B cell (primary cell): ENCODE results near the gene LHFPL6. TPM values are rescaled to one million over a fixed set of nuclear protein-coding genes. Genes with fewer than 3 reads are reported as not detected.

Source experiments
- ATAC-seq: fragments of 200-7000 bp; cut with Tn5 transposase; one replicate; pipeline ENCODE4 v1.10.0; 2021; ENCODE audit warnings: low read depth, mild to moderate bottlenecking, moderate number of reproducible peaks, moderate library complexity
- CTCF ChIA-PET: fragments of 350-600 bp; sonication (Branson Sonifier 250); formaldehyde crosslinking; loops from one replicate; lab custom pipeline; 2021; ENCODE audit warnings: antibody characterized with exemption, inconsistent platforms; lab: Charles Lee
- POLR2A ChIA-PET: fragments of 350-600 bp; sonication (Branson Sonifier 250); formaldehyde crosslinking; loops from one replicate; lab custom pipeline; 2021; ENCODE audit warnings: antibody characterized with exemption; lab: Charles Lee
- DNase-seq: peaks from one replicate; pipeline ENCODE4 v3.0.0; 2013
- H2AFZ ChIP-seq: 2 replicates; pipeline ENCODE4 v1.6.1; 2012; ENCODE audit warnings: mild to moderate bottlenecking, low read depth, low read length; ENCODE audit not compliant: insufficient read depth, poor library complexity, severe bottlenecking
- H3K27ac ChIP-seq, 2 donors: 1 replicate in 1 of 2; 2 replicates in 1 of 2; pipeline ENCODE4 v1.5.1; 2012 to 2013; ENCODE audit warnings: low read length in 2 of 2, mild to moderate bottlenecking in 2 of 2, moderate library complexity in 1 of 2
- H3K27me3 ChIP-seq, 4 experiments: fragments of 200-600 bp in 1 of 4; sonication (generic) in 1 of 4; replicated peaks in 1 of 4; 1 replicate in 2 of 4; 2 replicates in 2 of 4; pipeline versions ENCODE4 v1.6.1 to v1.7.0; 2013 to 2016; ENCODE audit warnings: low read length in 3 of 4, mild to moderate bottlenecking in 2 of 4, mixed read lengths in 1 of 4, moderate library complexity in 1 of 4; ENCODE audit not compliant: insufficient read depth in 4 of 4, control insufficient read depth in 3 of 4; ENCODE audit errors: control extremely low read depth in 1 of 4
- H3K36me3 ChIP-seq, 2 experiments: replicated peaks in 1 of 2; 1 replicate in 1 of 2; 2 replicates in 1 of 2; pipeline versions ENCODE4 v1.6.1 to v1.7.1; 2013; ENCODE audit warnings: low read length in 1 of 2; ENCODE audit not compliant: insufficient read depth in 2 of 2, control insufficient read depth in 1 of 2; ENCODE audit errors: control extremely low read depth in 1 of 2, extremely low read depth in 1 of 2
- H3K4me1 ChIP-seq, 2 donors: fragments of 200-600 bp in 1 of 2; sonication (generic) in 1 of 2; 1 replicate in 1 of 2; 2 replicates in 1 of 2; pipeline versions ENCODE4 v1.5.1 to v1.6.1; 2013 to 2017; ENCODE audit warnings: low read length in 2 of 2; ENCODE audit not compliant: control insufficient read depth in 2 of 2, insufficient read depth in 2 of 2
- H3K4me2 ChIP-seq: replicated peaks from 2 replicates; pipeline ENCODE3; 2012; ENCODE audit warnings: mild to moderate bottlenecking, low read depth, low read length; ENCODE audit not compliant: poor library complexity, severe bottlenecking
- H3K4me3 ChIP-seq, 5 experiments: fragments of 200-600 bp in 1 of 5; sonication (generic) in 1 of 5; 1 replicate in 3 of 5; 2 replicates in 2 of 5; pipeline versions ENCODE4 v1.5.1 to v1.7.0; 2011 to 2016; ENCODE audit warnings: low read length in 4 of 5, mild to moderate bottlenecking in 4 of 5, low read depth in 2 of 5, control low read depth in 1 of 5, moderate library complexity in 1 of 5; ENCODE audit not compliant: insufficient read depth in 1 of 5; ENCODE audit errors: control extremely low read depth in 1 of 5, extremely low read depth in 1 of 5
- H3K79me2 ChIP-seq: fragments of 200-600 bp; sonication (generic); one replicate; pipeline ENCODE4 v1.6.0; 2016; ENCODE audit warnings: low read length; ENCODE audit not compliant: control insufficient read depth, insufficient read depth
- H3K9ac ChIP-seq: fragments of 200-600 bp; sonication (generic); 2 replicates; pipeline ENCODE4 v1.6.1; 2017; ENCODE audit warnings: mild to moderate bottlenecking, low read length, moderate library complexity
- H3K9me3 ChIP-seq, 3 donors: one replicate each; pipeline versions ENCODE4 v1.6.1 to v1.7.1; 2013; ENCODE audit warnings: low read length in 2 of 3; ENCODE audit not compliant: control insufficient read depth in 2 of 3, insufficient read depth in 1 of 3; ENCODE audit errors: control extremely low read depth in 1 of 3
- H4K20me1 ChIP-seq: 2 replicates; pipeline ENCODE4 v1.6.0; 2012; ENCODE audit warnings: mild to moderate bottlenecking, low read length; ENCODE audit not compliant: insufficient read depth, control insufficient read depth, poor library complexity, severe bottlenecking
- H3K27ac Mint-ChIP-seq: one replicate; pipeline ENCODE4 v1.8.0; 2021; ENCODE audit warnings: mixed read lengths
- H3K27me3 Mint-ChIP-seq: one replicate; pipeline ENCODE4 v1.8.0; 2021; ENCODE audit warnings: mixed read lengths
- H3K4me1 Mint-ChIP-seq: one replicate; pipeline ENCODE4 v1.8.0; 2021; ENCODE audit warnings: mixed read lengths
- H3K4me3 Mint-ChIP-seq: one replicate; pipeline ENCODE4 v1.8.0; 2021; ENCODE audit warnings: mixed read lengths
- H3K9me3 Mint-ChIP-seq: one replicate; pipeline ENCODE4 v1.8.0; 2022; ENCODE audit warnings: mixed read lengths; ENCODE audit not compliant: insufficient read depth
- EZH2 ChIP-seq: IDR thresholded peaks from 2 replicates; pipeline ENCODE4 v1.6.1; 2012; ENCODE audit warnings: borderline replicate concordance, low read depth, mild to moderate bottlenecking, moderate library complexity, low read length; ENCODE audit not compliant: insufficient read depth, poor library complexity, severe bottlenecking
- WGBS: methylation state at CpG from one replicate; pipeline ENCODE4 v1.1.5; 2013; ENCODE audit warnings: missing lambda C conversion rate; ENCODE audit not compliant: insufficient coverage; 5-methylcytosine and 5-hydroxymethylcytosine counted together
- intact Hi-C: fragments of 100-400 bp; cut with micrococcal nuclease; formaldehyde crosslinking; loops from one replicate; pipeline ENCODE4 v1.10.0; 2022
- polyA plus RNA-seq: library from polyadenylated mRNA; depleted of rRNA; stranded (reverse); fragments of >200 nt; gene quantifications from 2 replicates; pipeline ENCODE4 v1.2.3, GENCODE V29; 2012
- total RNA-seq, 2 donors: library from RNA; stranded (reverse); fragments of 120-200 nt in 1 of 2; gene quantifications; 1 replicate in 1 of 2; 2 replicates in 1 of 2; pipeline versions ENCODE4 v1.2.3 to v1.2.4, GENCODE V29; 2013 to 2022
- TF ChIP-seq, protein P1 (sequence below): fragments of 200-600 bp; IDR thresholded peaks from one replicate; pipeline ENCODE4 v1.8.0; 2022; ENCODE audit warnings: antibody characterized with exemption, mild to moderate bottlenecking

The LHFPL6 gene
- total and polyA plus RNA-seq, 2 donors (not counting 1 experiment from before 2014, with no cell fraction given) = 0.01 TPM; not detected in 1

DNA sequence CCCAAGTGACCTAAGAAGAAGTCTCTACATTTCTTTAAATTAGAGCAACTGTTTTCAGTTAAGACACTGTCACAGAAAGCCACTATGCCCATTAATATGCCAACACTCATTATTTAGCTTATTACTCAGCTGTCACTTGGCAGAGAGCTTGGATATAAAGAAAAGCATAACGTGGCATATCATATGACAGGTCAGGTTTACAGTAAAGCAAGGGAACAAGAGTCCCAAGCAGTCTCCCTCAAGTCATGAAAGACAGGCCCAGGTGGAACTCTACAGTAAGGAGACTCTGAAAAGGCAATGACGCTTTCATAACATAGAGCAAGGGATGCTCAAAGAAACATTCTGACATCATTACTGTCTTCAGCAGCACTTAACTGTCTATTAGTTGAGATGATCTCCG, 6.3 kb downstream of the LHFPL6 start:
- H3K4me3 Mint-ChIP-seq = no peak overlapping the region
- Histone ChIP-seq H3K4me1 (no peaks in the 10 kb centered on the region), H3K27me3 (peaks cover 0 to 10% (median 4%) of the 10 kb centered on the region in 4 experiments), H3K4me2 (no peak overlapping the region), H3K9me3 (no peaks in the 10 kb centered on the region), H2AFZ (no peak overlapping the region), H4K20me1 (no peaks in the 10 kb centered on the region), H3K79me2 (no peaks in the 10 kb centered on the region), H3K9ac (no peak overlapping the region), H3K27ac (no peak overlapping the region), H3K4me3 (no peak overlapping the region), H3K36me3 (no peaks in the 10 kb centered on the region)
- 100% methylated on average over 2 of the region's 3 CpGs for WGBS
- DNase-seq (no peak), ATAC-seq (no peak)
- ChIA-PET CTCF (no interaction called here), POLR2A (no interaction called here)
- peaks cover 2% of the 10 kb centered on the region for H3K4me1 Mint-ChIP-seq
- intact Hi-C loops = no loop called here
- no peak overlapping the region for H3K27ac Mint-ChIP-seq
- no peaks in the 10 kb centered on the region for H3K9me3 Mint-ChIP-seq
- no peak for TF ChIP-seq EZH2
- TF ChIP-seq, protein P1, sequence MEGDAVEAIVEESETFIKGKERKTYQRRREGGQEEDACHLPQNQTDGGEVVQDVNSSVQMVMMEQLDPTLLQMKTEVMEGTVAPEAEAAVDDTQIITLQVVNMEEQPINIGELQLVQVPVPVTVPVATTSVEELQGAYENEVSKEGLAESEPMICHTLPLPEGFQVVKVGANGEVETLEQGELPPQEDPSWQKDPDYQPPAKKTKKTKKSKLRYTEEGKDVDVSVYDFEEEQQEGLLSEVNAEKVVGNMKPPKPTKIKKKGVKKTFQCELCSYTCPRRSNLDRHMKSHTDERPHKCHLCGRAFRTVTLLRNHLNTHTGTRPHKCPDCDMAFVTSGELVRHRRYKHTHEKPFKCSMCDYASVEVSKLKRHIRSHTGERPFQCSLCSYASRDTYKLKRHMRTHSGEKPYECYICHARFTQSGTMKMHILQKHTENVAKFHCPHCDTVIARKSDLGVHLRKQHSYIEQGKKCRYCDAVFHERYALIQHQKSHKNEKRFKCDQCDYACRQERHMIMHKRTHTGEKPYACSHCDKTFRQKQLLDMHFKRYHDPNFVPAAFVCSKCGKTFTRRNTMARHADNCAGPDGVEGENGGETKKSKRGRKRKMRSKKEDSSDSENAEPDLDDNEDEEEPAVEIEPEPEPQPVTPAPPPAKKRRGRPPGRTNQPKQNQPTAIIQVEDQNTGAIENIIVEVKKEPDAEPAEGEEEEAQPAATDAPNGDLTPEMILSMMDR = no peak
- H3K27me3 Mint-ChIP-seq = peaks cover 11% of the 10 kb centered on the region

DNA sequence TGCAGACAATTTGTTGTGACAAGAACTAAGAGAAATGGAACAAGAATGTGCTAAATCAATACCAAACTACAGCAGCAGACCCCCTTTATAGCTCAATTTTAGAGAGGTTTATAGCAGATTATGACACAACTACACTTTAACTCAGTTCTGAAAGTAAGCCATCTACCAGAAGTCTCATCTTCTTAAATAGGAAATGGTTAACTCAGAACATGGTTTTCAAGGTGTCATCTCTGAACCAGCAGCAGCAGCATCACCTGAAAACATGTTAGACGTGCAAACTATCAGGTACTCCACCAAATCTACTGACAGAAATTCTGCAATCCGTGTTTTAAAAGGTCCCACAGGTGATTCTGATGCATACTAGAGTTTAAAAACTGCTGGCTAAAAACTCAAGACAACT, 6.8 kb downstream of the LHFPL6 start:
- ATAC-seq = no peak
- Mint-ChIP-seq H3K27ac (no peak overlapping the region), H3K4me1 (peaks cover 2% of the 10 kb centered on the region), H3K4me3 (no peak overlapping the region), H3K27me3 (peaks cover 10% of the 10 kb centered on the region), H3K9me3 (no peaks in the 10 kb centered on the region)
- ChIA-PET POLR2A (no interaction called here), CTCF (no interaction called here)
- no peak overlapping the region for H3K4me3 ChIP-seq
- no peaks in the 10 kb centered on the region for H4K20me1 ChIP-seq
- H2AFZ ChIP-seq = no peak overlapping the region
- no peak for DNase-seq
- intact Hi-C loops = no loop called here
- peaks cover 0 to 6% (median 4%) of the 10 kb centered on the region in 4 experiments for H3K27me3 ChIP-seq
- 100% methylated on average over 1 of the region's 2 CpGs for WGBS
- H3K27ac ChIP-seq = no peak overlapping the region
- no peaks in the 10 kb centered on the region for H3K4me1 ChIP-seq
- H3K9me3 ChIP-seq = no peaks in the 10 kb centered on the region
- no peaks in the 10 kb centered on the region for H3K79me2 ChIP-seq
- no peak for TF ChIP-seq EZH2
- TF ChIP-seq, protein P1 = no peak
- H3K36me3 ChIP-seq = no peaks in the 10 kb centered on the region
- H3K9ac ChIP-seq = no peak overlapping the region
- no peak overlapping the region for H3K4me2 ChIP-seq
